BLaER1 (cell line): Measurements from ENCODE around the gene LSS.

ENCODE experiments used
- H3K27ac ChIP-seq: shearing (Covaris generic); formaldehyde crosslinking; 2 replicates; pipeline ENCODE4 v1.8.1; 2022
- H3K27me3 ChIP-seq: shearing (Covaris generic); formaldehyde crosslinking; 2 replicates; pipeline ENCODE4 v1.8.1; 2022
- H3K36me3 ChIP-seq: shearing (Covaris generic); formaldehyde crosslinking; 2 replicates; pipeline ENCODE4 v1.8.1; 2022
- H3K4me1 ChIP-seq: shearing (Covaris generic); formaldehyde crosslinking; 2 replicates; pipeline ENCODE4 v1.8.1; 2022
- H3K4me2 ChIP-seq: shearing (Covaris generic); formaldehyde crosslinking; 2 replicates; pipeline ENCODE4 v1.8.1; 2022
- H3K4me3 ChIP-seq: shearing (Covaris generic); formaldehyde crosslinking; 2 replicates; pipeline ENCODE4 v1.8.1; 2022
- H3K9ac ChIP-seq: shearing (Covaris generic); formaldehyde crosslinking; 2 replicates; pipeline ENCODE4 v1.8.1; 2022
- H3K9me3 ChIP-seq: shearing (Covaris generic); formaldehyde crosslinking; 2 replicates; pipeline ENCODE4 v1.8.1; 2022
- H4K20me1 ChIP-seq: shearing (Covaris generic); formaldehyde crosslinking; 2 replicates; pipeline ENCODE4 v1.8.1; 2022
- Cebpa-rat ChIP-seq: shearing (Covaris generic); IDR thresholded peaks from 2 replicates; pipeline ENCODE4 v1.8.1; 2022

LSS gene

DNA sequence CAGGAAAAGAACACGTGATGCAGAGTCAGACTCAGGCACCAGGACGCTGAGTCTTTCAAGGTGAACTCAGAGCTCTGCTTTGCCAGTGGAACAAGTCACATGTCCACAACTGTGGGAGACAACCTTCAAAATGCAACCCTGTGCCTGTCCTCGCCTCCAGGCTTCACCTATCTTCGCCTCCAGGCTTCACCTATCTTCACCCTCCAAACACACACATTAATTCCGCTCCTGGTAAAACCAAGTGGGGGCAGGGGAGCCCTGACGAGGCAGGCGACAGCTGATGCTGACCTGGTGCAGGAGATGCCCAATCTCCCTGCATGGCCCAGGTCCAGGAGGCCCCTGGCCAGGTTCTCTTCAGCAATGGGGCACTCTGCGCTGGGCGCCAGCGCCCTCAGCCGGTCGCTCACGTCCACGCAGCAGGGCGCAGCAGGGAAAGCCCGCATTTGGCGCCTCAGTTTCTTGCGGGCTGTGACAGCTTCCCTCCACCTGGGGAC lies 28.0 kb upstream of the LSS start:
- H3K9ac ChIP-seq = no peak overlapping the region
- peaks cover 38% of the 10 kb centered on the region for H3K4me1 ChIP-seq
- peaks cover 94% of the 10 kb centered on the region for H3K36me3 ChIP-seq
- no peak overlapping the region for H3K4me3 ChIP-seq
- no peak overlapping the region for H3K27ac ChIP-seq
- no peaks in the 10 kb centered on the region for H3K9me3 ChIP-seq
- no peak overlapping the region for H3K4me2 ChIP-seq
- H3K27me3 ChIP-seq = no peaks in the 10 kb centered on the region
- peaks cover 38% of the 10 kb centered on the region for H4K20me1 ChIP-seq
- TF ChIP-seq Cebpa-rat = no peak

DNA sequence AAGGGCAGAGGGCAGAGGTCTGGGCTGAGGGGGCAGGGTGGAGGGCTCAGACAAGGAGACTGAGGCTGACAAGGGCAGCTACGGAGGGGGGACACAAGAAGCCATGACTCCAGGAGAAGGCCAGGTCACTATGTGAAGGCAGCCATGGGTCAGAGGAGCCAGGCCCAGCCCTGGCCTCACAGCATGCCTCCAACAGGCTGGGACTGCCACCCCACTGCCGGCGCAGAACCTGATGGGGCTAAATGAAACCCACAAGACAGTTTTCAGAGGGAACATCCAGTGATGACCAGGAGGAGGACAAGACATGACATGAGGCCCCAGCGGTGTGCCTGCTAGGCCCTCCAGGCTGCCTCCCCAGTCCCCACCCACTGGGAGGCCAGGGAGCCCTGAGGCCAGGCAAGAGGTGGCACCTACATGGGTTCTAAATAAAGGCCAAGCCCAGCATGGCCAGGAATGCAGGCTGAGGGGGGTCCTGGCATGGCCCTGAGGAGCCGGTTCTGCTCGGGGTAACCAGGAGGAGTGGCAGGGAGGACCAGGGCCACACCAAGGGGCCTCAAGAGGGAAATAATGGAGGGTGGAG lies 27.3 kb upstream of the LSS start:
- Histone ChIP-seq H3K4me1 (peaks cover 42% of the 10 kb centered on the region), H3K36me3 (peaks cover 94% of the 10 kb centered on the region), H3K9ac (no peak overlapping the region), H3K27me3 (no peaks in the 10 kb centered on the region), H4K20me1 (peaks cover 32% of the 10 kb centered on the region), H3K9me3 (no peaks in the 10 kb centered on the region), H3K4me2 (no peak overlapping the region), H3K4me3 (no peak overlapping the region), H3K27ac (no peak overlapping the region)
- TF ChIP-seq Cebpa-rat = no peak

DNA sequence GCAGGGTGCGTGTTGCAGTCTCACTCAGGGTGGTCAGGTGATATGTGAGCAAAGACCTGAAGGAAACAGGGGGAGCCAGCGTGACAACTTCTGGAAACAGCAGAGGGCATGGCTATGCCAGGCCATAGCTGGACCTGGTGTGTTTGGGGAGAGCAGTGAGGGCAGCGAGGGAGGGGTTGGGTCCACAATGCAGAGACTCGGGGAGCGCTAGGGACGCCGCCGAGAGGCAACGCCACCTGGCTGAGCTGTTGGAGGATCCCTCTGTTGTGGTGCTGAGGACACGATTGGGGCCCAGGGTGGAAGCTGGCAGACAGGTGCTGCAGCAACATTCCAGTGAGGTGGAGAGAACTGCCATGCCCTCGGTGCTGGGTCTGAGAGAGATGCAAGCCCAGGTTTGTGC lies 26.6 kb upstream of the LSS start:
- H3K27me3 ChIP-seq = no peaks in the 10 kb centered on the region
- no peaks in the 10 kb centered on the region for H3K9me3 ChIP-seq
- TF ChIP-seq Cebpa-rat = no peak
- no peak overlapping the region; the same call in 1 of the 2 replicates for H3K27ac ChIP-seq
- peaks cover 94% of the 10 kb centered on the region for H3K36me3 ChIP-seq
- H3K4me3 ChIP-seq = no peak overlapping the region
- H4K20me1 ChIP-seq = peaks cover 28% of the 10 kb centered on the region
- no peak overlapping the region for H3K9ac ChIP-seq
- peak overlapping the region; percentile 80 for H3K4me2 ChIP-seq
- H3K4me1 ChIP-seq = peaks cover 47% of the 10 kb centered on the region

DNA sequence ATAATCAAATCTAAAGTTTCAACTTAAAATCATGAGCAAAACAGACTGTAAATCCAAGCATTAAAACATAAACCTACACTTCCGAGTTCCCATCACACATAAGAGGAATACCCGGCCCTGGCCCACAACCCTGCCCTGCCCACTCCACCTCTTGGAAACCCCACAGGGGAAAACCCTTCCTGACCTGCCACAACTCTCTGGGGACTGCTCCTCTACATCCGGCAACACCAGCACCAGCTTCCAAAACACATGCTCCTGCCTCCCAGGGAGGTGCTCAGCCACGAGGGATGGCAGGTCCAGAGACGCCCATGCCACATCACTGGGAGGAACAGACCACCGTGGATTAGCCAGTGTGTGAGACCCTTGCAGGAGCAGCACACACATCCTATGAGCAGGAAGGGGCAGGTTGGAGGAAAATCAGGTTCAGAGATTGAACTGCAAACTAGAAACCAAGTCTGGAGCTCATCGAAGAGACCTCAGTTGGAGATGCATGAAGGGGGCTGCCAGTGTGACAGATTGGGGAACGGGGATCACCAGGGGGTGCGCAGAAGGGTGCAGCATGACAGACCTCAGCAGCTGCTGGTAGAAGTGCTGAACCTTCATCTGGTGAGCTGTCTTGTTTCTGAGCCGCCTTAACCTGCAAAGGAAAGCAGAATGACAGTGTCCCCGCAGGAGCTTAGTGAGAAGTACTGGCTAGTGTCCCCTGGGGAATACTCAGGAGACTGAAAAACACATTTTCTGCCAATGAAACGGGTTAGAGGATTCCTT lies 25.8 kb upstream of the LSS start:
- Histone ChIP-seq H3K9ac (peak overlapping the region; percentile 54), H3K9me3 (no peaks in the 10 kb centered on the region), H3K4me3 (peak overlapping the region; percentile 11; the same call in 1 of the 2 replicates), H3K4me2 (peak overlapping the region; percentile 80), H3K4me1 (peaks cover 49% of the 10 kb centered on the region), H4K20me1 (peaks cover 32% of the 10 kb centered on the region), H3K27me3 (no peaks in the 10 kb centered on the region), H3K36me3 (peaks cover 94% of the 10 kb centered on the region), H3K27ac (peak overlapping the region; percentile 73)
- no peak for TF ChIP-seq Cebpa-rat

DNA sequence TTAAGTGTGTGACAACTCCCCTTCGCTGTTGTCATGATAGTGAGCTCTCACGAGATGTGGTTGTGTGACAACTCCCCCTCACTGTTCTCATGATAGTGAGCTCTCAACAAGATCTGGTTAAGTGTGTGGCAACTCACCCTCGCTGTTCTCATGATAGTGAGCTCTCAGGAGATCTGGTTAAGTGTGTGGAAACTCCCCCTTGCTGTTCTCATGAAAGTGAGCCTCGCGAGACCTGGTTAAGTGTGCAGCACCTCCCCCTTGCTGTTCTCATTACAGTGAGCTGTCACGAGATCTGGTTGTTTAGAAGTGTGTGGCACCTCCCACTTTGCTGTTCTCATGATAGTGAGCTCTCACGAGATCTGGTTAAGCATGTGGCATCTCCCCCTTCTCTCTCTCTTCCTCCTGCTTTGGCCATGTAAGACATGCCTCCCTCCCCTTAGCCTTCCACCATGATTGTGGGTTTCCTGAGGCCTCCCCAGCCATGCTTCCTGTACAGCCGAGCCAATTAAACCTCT lies 25.1 kb upstream of the LSS start:
- no peaks in the 10 kb centered on the region for H3K9me3 ChIP-seq
- peaks cover 49% of the 10 kb centered on the region for H3K4me1 ChIP-seq
- H3K27ac ChIP-seq = peak overlapping the region; percentile 73
- peak overlapping the region; percentile 80 for H3K4me2 ChIP-seq
- H3K27me3 ChIP-seq = no peaks in the 10 kb centered on the region
- H3K36me3 ChIP-seq = peaks cover 94% of the 10 kb centered on the region
- H4K20me1 ChIP-seq = peaks cover 36% of the 10 kb centered on the region
- peak overlapping the region; percentile 54 for H3K9ac ChIP-seq
- H3K4me3 ChIP-seq = peak overlapping the region; percentile 11; the same call in 1 of the 2 replicates
- no peak for TF ChIP-seq Cebpa-rat

DNA sequence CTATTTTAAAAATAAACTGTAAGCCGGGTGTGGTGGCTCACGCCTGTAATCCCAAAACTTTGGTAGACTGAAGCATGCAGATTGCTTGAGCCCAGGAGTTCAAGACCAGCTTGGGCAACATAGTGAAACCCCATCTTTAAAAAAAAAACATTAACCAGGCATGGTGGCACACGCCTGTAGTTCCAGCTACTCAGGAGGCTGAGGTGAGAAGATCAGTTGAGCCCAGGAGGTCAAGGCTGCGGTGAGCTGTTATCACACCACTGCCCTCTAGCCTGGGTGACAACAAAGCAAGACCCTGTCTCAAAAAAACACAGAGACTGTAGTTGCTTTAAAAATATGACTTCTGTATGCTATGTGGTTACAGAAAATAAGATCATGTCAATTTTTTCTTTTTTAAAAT lies 24.3 kb upstream of the LSS start:
- no peak overlapping the region for H3K9ac ChIP-seq
- H4K20me1 ChIP-seq = peaks cover 41% of the 10 kb centered on the region
- no peaks in the 10 kb centered on the region for H3K9me3 ChIP-seq
- peaks cover 49% of the 10 kb centered on the region for H3K4me1 ChIP-seq
- peaks cover 94% of the 10 kb centered on the region for H3K36me3 ChIP-seq
- no peaks in the 10 kb centered on the region for H3K27me3 ChIP-seq
- no peak overlapping the region for H3K27ac ChIP-seq
- peak overlapping the region; percentile 80; the same call in 1 of the 2 replicates for H3K4me2 ChIP-seq
- TF ChIP-seq Cebpa-rat = no peak
- H3K4me3 ChIP-seq = no peak overlapping the region

DNA sequence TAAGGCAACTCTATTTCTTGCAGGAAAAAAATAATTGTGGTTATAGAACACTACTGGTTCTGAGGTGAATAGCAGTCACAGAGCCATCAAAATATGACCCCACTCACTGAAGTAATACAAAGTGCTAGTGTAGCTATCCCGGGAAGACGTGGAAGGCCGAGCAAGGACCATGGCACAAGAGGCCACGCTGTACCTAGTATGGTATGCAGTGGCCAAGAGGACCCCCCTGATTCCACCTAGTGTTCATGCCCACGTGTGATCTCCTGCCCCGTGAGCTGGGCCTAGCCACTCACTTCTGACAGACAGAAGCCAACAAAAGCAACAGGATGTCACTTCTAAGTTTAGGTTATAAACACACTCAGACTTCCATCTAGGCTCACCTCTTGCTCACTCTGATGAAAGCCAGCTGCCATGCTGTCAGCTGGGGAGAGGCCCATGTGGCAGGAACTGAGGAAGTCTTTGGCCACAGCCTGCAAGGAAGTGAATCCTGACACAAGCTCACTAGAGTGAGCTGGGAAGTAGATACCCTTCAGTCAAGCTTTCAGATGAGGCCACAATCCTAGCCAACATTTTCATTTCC lies 21.7 kb upstream of the LSS start:
- no peaks in the 10 kb centered on the region for H3K9me3 ChIP-seq
- no peak for TF ChIP-seq Cebpa-rat
- no peak overlapping the region for H3K4me3 ChIP-seq
- H4K20me1 ChIP-seq = peaks cover 31% of the 10 kb centered on the region
- 0 out of 2 replicates have a peak overlapping the region, but pooled peaks have one; percentile 2 for H3K4me2 ChIP-seq
- no peaks in the 10 kb centered on the region for H3K27me3 ChIP-seq
- no peak overlapping the region for H3K9ac ChIP-seq
- peaks cover 47% of the 10 kb centered on the region for H3K4me1 ChIP-seq
- H3K36me3 ChIP-seq = peaks cover 94% of the 10 kb centered on the region
- H3K27ac ChIP-seq = no peak overlapping the region

DNA sequence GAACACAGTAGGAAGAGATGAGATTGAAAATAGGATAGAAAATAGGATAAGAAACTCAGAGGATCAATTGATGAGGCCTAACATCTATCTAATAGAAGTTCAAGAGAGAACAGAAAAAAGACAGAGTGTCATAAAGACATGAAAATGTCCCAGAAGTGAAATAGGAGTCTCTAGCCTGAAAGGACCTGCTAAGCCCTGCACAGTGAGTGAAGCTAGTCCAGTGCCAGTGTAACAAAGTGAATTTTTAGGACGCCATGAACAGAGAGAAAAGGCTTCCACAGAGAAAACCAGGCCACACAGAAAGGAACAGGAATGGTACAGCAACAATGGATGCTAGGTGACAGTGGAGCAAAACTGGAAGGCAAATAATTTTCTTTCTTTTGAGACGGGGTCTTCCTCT lies 20.3 kb upstream of the LSS start:
- no peaks in the 10 kb centered on the region for H3K9me3 ChIP-seq
- H3K9ac ChIP-seq = no peak overlapping the region
- peaks cover 31% of the 10 kb centered on the region; the same call in 1 of the 2 replicates for H4K20me1 ChIP-seq
- peaks cover 98% of the 10 kb centered on the region for H3K36me3 ChIP-seq
- H3K4me3 ChIP-seq = no peak overlapping the region
- H3K27me3 ChIP-seq = no peaks in the 10 kb centered on the region
- H3K4me1 ChIP-seq = peaks cover 33% of the 10 kb centered on the region
- TF ChIP-seq Cebpa-rat = no peak
- H3K4me2 ChIP-seq = no peak overlapping the region
- no peak overlapping the region for H3K27ac ChIP-seq

DNA sequence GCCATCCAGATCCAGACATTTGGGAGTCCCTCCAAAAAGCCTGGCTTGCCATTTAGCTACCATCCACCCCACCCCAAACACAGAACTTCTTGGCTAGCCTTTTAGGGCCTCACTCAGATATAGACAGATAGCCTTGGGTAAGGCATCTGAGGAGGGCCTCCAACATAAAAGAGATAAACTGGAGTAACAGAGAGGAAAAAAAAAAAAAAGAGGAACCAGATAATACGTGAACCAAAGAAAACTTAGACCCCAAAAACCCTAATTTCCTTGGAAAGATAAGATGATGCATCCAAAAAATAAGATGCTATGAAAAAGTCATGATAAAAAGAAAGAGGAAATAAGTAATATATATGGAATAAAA lies 19.8 kb upstream of the LSS start:
- Histone ChIP-seq H3K9ac (no peak overlapping the region), H3K27ac (no peak overlapping the region), H3K27me3 (no peaks in the 10 kb centered on the region), H3K9me3 (no peaks in the 10 kb centered on the region), H3K36me3 (peaks cover 99% of the 10 kb centered on the region), H3K4me3 (no peak overlapping the region), H3K4me1 (peaks cover 32% of the 10 kb centered on the region), H3K4me2 (no peak overlapping the region), H4K20me1 (peaks cover 32% of the 10 kb centered on the region; the same call in 1 of the 2 replicates)
- TF ChIP-seq Cebpa-rat = no peak
